Caco-2 (cell line): ENCODE data around the gene KCNC1. TPM values are rescaled to one million over a fixed set of nuclear protein-coding genes. Genes with fewer than 3 reads are reported as not detected.

Source experiments
- BruUV-seq: library from RNA; stranded (reverse); fragments of 400-500 nt; replicated peaks from 2 replicates; lab custom pipeline; 2021; lab: Mats Ljungman, UMichigan
- CTCF ChIA-PET: fragments of 300-600 bp; sonication (Branson Sonifier 250); formaldehyde crosslinking; loops from one replicate; lab custom pipeline; 2022; ENCODE audit warnings: antibody characterized with exemption; lab: Charles Lee
- POLR2A ChIA-PET: fragments of 300-600 bp; sonication (Branson Sonifier 250); formaldehyde crosslinking; loops from one replicate; lab custom pipeline; 2022; ENCODE audit warnings: antibody characterized with exemption; lab: Charles Lee
- DNase-seq, 2 experiments: peaks; one replicate each; pipeline versions ENCODE4 v3.0.0 to v3.0.0-alpha.2; 2020 to 2022
- H3K27me3 ChIP-seq: replicated peaks from 2 replicates; pipeline ENCODE4 v1.6.0; 2011; ENCODE audit warnings: low read length; ENCODE audit not compliant: control insufficient read depth, insufficient read depth
- H3K36me3 ChIP-seq: 2 replicates; pipeline ENCODE4 v1.5.1; 2011; ENCODE audit warnings: low read length; ENCODE audit not compliant: control insufficient read depth, insufficient read depth
- H3K4me1 ChIP-seq: fragments of 250-450 bp; sonication (Bioruptor Pico); 2 replicates; pipeline ENCODE4 v1.5.1; 2020; ENCODE audit warnings: mild to moderate bottlenecking
- H3K4me3 ChIP-seq: 2 replicates; pipeline ENCODE4 v1.5.1; 2011; ENCODE audit warnings: low read depth, mild to moderate bottlenecking, control low read depth, low read length
- H3K9me3 ChIP-seq: fragments of 250-450 bp; sonication (Bioruptor Pico); 2 replicates; pipeline ENCODE4 v1.5.1; 2020; ENCODE audit warnings: mild to moderate bottlenecking, moderate library complexity
- H3K27ac Mint-ChIP-seq: one replicate; pipeline ENCODE4 v1.8.0; 2022; ENCODE audit warnings: mixed read lengths; ENCODE audit not compliant: unreplicated experiment
- H3K27me3 Mint-ChIP-seq: one replicate; pipeline ENCODE4 v1.8.0; 2022; ENCODE audit warnings: mixed read lengths; ENCODE audit not compliant: insufficient read depth, unreplicated experiment
- H3K36me3 Mint-ChIP-seq: one replicate; pipeline ENCODE4 v1.8.0; 2022; ENCODE audit warnings: mild to moderate bottlenecking, mixed read lengths; ENCODE audit not compliant: insufficient read depth, unreplicated experiment
- H3K4me1 Mint-ChIP-seq: one replicate; pipeline ENCODE4 v1.8.0; 2022; ENCODE audit warnings: low read depth, mixed read lengths; ENCODE audit not compliant: unreplicated experiment
- H3K4me3 Mint-ChIP-seq: one replicate; pipeline ENCODE4 v1.8.0; 2022; ENCODE audit warnings: mild to moderate bottlenecking, moderate library complexity, mixed read lengths; ENCODE audit not compliant: unreplicated experiment
- H3K9me3 Mint-ChIP-seq: one replicate; pipeline ENCODE4 v1.8.0; 2022; ENCODE audit warnings: mixed read lengths; ENCODE audit not compliant: unreplicated experiment
- intact Hi-C: fragments of 100-400 bp; cut with micrococcal nuclease; formaldehyde crosslinking; loops from one replicate; pipeline ENCODE4 v1.10.0; 2022; ENCODE audit not compliant: unreplicated experiment
- total RNA-seq: library from RNA; stranded (reverse); gene quantifications from 2 replicates; pipeline ENCODE4 v1.2.3, GENCODE V29; 2022
- TF ChIP-seq, protein P1 (sequence below), 2 experiments: fragments of 200-600 bp in 1 of 2; IDR thresholded peaks; 1 replicate in 1 of 2; 2 replicates in 1 of 2; pipeline versions ENCODE4 v1.5.1 to v1.8.0; 2011 to 2022; ENCODE audit warnings: antibody characterized with exemption in 1 of 2, control low read depth in 1 of 2, inconsistent platforms in 1 of 2, low read depth in 1 of 2, low read length in 1 of 2, mild to moderate bottlenecking in 1 of 2, moderate library complexity in 1 of 2; ENCODE audit not compliant: insufficient read depth in 1 of 2, severe bottlenecking in 1 of 2, unreplicated experiment in 1 of 2

The KCNC1 gene
- total RNA-seq, 1 experiment from 2014 or later, result 0.07 TPM

DNA sequence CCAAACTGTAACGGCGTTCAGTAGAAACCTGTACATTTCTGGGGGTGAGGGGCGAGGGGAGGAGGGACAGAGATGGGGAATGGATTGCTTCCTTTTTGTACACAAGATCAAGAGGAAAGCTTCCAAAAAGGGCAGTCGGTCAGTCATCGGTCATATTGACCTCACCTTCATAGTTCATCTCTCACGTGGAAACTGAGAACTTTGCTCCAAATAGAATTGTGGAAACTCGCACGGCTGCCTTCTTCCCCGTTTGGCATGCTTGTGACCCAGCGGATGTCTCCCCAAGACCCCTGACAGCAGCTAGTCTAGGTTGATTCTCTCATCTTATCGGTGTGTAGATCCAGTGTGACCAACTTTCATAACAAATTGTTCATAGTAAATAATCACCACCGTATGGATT, 47.6 kb downstream of the KCNC1 start:
- no TSS peak for BruUV-seq
- Histone ChIP-seq H3K4me1 (no peaks in the 10 kb centered on the region), H3K27me3 (peaks cover 2% of the 10 kb centered on the region), H3K4me3 (no peak overlapping the region), H3K9me3 (no peaks in the 10 kb centered on the region), H3K36me3 (no peaks in the 10 kb centered on the region)
- Mint-ChIP-seq H3K4me3 (no peak overlapping the region), H3K36me3 (no peaks in the 10 kb centered on the region), H3K9me3 (no peaks in the 10 kb centered on the region), H3K27me3 (peaks cover 12% of the 10 kb centered on the region), H3K27ac (no peak overlapping the region), H3K4me1 (no peaks in the 10 kb centered on the region)
- TF ChIP-seq, protein P1, sequence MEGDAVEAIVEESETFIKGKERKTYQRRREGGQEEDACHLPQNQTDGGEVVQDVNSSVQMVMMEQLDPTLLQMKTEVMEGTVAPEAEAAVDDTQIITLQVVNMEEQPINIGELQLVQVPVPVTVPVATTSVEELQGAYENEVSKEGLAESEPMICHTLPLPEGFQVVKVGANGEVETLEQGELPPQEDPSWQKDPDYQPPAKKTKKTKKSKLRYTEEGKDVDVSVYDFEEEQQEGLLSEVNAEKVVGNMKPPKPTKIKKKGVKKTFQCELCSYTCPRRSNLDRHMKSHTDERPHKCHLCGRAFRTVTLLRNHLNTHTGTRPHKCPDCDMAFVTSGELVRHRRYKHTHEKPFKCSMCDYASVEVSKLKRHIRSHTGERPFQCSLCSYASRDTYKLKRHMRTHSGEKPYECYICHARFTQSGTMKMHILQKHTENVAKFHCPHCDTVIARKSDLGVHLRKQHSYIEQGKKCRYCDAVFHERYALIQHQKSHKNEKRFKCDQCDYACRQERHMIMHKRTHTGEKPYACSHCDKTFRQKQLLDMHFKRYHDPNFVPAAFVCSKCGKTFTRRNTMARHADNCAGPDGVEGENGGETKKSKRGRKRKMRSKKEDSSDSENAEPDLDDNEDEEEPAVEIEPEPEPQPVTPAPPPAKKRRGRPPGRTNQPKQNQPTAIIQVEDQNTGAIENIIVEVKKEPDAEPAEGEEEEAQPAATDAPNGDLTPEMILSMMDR (IDR thresholded peaks at IDR 0.05; ENCODE audit: insufficient read depth in 1 of 2, low read depth in 1 of 2, low read length in 1 of 2, severe bottlenecking in 1 of 2, unreplicated experiment in 1 of 2), result no peak
- POLR2A ChIA-PET, result no interaction called here
- no peak for DNase-seq
- intact Hi-C loops, result no loop called here
- CTCF ChIA-PET, result no interaction called here

DNA sequence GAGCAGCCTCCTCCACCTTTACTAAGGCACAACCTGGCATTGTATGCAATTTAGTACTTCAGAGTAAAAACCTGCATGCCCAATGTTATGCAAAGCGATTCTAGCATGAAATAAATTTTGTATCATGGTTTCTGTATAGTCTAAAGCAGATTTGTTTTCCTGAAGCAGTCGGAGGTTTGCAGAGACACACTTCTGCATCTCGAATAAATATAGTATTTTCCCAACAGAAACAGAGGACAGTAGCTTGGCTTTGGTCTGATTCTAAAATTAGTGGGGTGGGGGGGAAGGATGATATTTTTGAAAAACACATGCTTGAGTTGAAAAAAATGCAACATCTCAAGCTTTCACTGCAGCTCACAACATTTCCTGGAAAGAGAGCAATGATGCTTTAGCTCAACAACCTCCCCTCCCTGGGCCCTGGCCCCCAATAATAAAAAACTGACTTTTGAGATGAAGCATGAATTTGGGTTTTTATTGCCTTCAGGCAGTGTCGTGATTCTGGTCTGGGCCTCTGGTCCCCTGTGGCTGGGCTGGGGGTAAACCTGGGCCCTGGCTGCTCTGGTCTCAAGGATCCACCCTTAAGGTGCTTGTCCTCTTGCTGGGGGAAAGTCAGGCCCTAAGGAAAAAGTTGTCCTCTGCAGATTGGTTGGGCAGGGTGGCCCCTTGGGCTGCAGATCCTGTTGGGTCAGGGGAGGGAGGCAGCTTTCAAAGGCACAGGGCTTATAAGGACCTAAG, 48.2 kb downstream of the KCNC1 start:
- peaks cover 2% of the 10 kb centered on the region for H3K27me3 ChIP-seq
- H3K36me3 Mint-ChIP-seq, result no peaks in the 10 kb centered on the region
- no peaks in the 10 kb centered on the region for H3K4me1 ChIP-seq
- ChIA-PET CTCF (no interaction called here), POLR2A (no interaction called here)
- no peaks in the 10 kb centered on the region for H3K36me3 ChIP-seq
- H3K9me3 Mint-ChIP-seq, result no peaks in the 10 kb centered on the region
- H3K27ac Mint-ChIP-seq, result no peak overlapping the region
- DNase-seq, result no peak
- H3K9me3 ChIP-seq, result no peaks in the 10 kb centered on the region
- H3K4me3 Mint-ChIP-seq, result no peak overlapping the region
- no TSS peak for BruUV-seq
- peaks cover 11% of the 10 kb centered on the region for H3K27me3 Mint-ChIP-seq
- TF ChIP-seq, protein P1 (IDR thresholded peaks at IDR 0.05; ENCODE audit: insufficient read depth in 1 of 2, low read depth in 1 of 2, low read length in 1 of 2, severe bottlenecking in 1 of 2, unreplicated experiment in 1 of 2), result no peak
- intact Hi-C loops, result no loop called here
- H3K4me1 Mint-ChIP-seq, result no peaks in the 10 kb centered on the region
- no peak overlapping the region for H3K4me3 ChIP-seq

DNA sequence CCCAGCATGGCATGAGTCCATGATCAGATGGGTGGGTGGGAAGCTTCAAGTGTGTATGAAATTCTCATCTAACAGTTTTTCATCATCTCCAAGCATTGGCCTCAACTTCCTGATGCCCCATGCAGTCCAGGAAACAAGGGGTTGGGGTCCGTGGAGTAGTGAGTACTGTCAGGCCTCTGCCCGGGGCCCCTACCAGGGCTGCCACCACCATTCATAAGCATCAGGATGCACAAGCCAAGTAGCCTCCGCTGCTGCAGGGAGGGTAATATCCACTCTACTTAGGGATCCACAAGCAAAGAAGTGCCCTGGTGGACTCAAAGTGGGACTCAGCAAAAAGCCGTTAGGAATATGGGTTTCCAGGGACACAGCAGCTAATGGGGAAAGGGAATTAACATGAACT, 49.3 kb downstream of the KCNC1 start:
- Histone ChIP-seq H3K9me3 (no peaks in the 10 kb centered on the region), H3K27me3 (no peaks in the 10 kb centered on the region), H3K4me3 (no peak overlapping the region), H3K36me3 (no peaks in the 10 kb centered on the region), H3K4me1 (no peaks in the 10 kb centered on the region)
- TF ChIP-seq, protein P1 (IDR thresholded peaks at IDR 0.05; ENCODE audit: insufficient read depth in 1 of 2, low read depth in 1 of 2, low read length in 1 of 2, severe bottlenecking in 1 of 2, unreplicated experiment in 1 of 2), result no peak
- Mint-ChIP-seq H3K4me1 (no peaks in the 10 kb centered on the region), H3K4me3 (no peak overlapping the region), H3K27ac (no peak overlapping the region), H3K27me3 (peaks cover 10% of the 10 kb centered on the region), H3K9me3 (no peaks in the 10 kb centered on the region), H3K36me3 (no peaks in the 10 kb centered on the region)
- ChIA-PET POLR2A (no interaction called here), CTCF (no interaction called here)
- intact Hi-C loops, result no loop called here
- DNase-seq, result no peak
- no TSS peak for BruUV-seq
